Motor neuron (in vitro differentiated cells): ENCODE results near the gene GNG14. TPM values are rescaled to one million over a fixed set of nuclear protein-coding genes. Genes with fewer than 3 reads are reported as not detected.
"Not testable (repeated sequence)": the region's sequence is repeated elsewhere in the genome, so short reads cannot be mapped to it uniquely, and the experiment has no call there.

ENCODE experiments used
- ATAC-seq, 8 experiments: fragments of 200-7000 bp; cut with Tn5 transposase; replicated peaks in 6 of 8; 2 replicates each; pipeline ENCODE4 v1.8.0; 2021; ENCODE audit warnings: mild to moderate bottlenecking in 8 of 8, moderate library complexity in 8 of 8
- H3K27ac ChIP-seq, 2 donors: fragments of 250-450 bp; sonication (Bioruptor Pico); 2 replicates each; pipeline ENCODE4 v1.9.0; 2021; ENCODE audit warnings: antibody characterized with exemption in 2 of 2, mild to moderate bottlenecking in 2 of 2, moderate library complexity in 1 of 2
- H3K4me1 ChIP-seq, 2 donors: fragments of 250-450 bp; sonication (Bioruptor Pico); replicated peaks in 1 of 2; 2 replicates each; pipeline ENCODE4 v1.6.1; 2021; ENCODE audit warnings: antibody characterized with exemption in 2 of 2, mild to moderate bottlenecking in 2 of 2, moderate library complexity in 1 of 2
- H3K4me3 ChIP-seq, 5 donors: fragments of 250-450 bp; sonication (Bioruptor Pico); 2 replicates each; pipeline ENCODE4 v1.9.0; 2021; ENCODE audit warnings: antibody characterized with exemption in 5 of 5, mild to moderate bottlenecking in 5 of 5, moderate library complexity in 4 of 5
- WGBS, 10 experiments: fragments of 450-650 bp; shearing (Covaris generic); methylation state at CpG; one replicate each; pipeline ENCODE4 v1.0.0; 2022; 5-methylcytosine and 5-hydroxymethylcytosine counted together
- in situ Hi-C, 9 experiments: fragments of 400-800 bp; cut with MboI; loops; one replicate each; pipeline ENCODE4 v1.15.0; 2021; ENCODE audit warnings: low sequenced_read_pairs in 9 of 9, low pct_unique_long_range_greater_than_20kb in 2 of 9; ENCODE audit not compliant: unreplicated experiment in 9 of 9
- total RNA-seq, 8 experiments: library from RNA; unstranded; fragments of 300-600 nt; gene quantifications; 2 replicates each; pipeline versions ENCODE4 v1.2.3 to v1.2.4, GENCODE V29; 2022

The GNG14 gene
- total RNA-seq, 8 experiments from 2014 or later: 3.7 to 5.7 TPM; not detected in 6

GRCh38 chr19:12723381-12723640 lies 35.5 kb downstream of the GNG14 start:
- H3K4me1 ChIP-seq: peaks cover 8 to 16% of the 10 kb centered on the region in 2 donors
- peak in 3 of 8 experiments; percentile 6 to 8 (median 7) for ATAC-seq
- 0 to 7% (median 0%) methylated on average over 2 to 5 of the region's 7 CpGs; no CpG with 5 or more reads in 2 of the 10 experiments for WGBS, 10 experiments
- peak overlapping the region; percentile 74 to 94 (median 92) for H3K4me3 ChIP-seq
- in situ Hi-C loops: no loop called here
- peak overlapping the region in 1 of 2 donors; percentile 27 for H3K27ac ChIP-seq

GRCh38 chr19:12723641-12724426 lies 36.0 kb downstream of the GNG14 start, which contains the start of gene TNPO2:
TNPO2 (minus strand) TSS chr19:12723932; CDS start chr19:12720977, 2,955 bp downstream.
- peak within 1 kb of the TSS; percentile 27 to 49 for H3K27ac ChIP-seq
- 0 to 36% (median 8%) methylated on average over 2 to 22 of the region's 28 CpGs; no CpG with 5 or more reads in 1 of the 10 experiments for WGBS, 10 experiments
- H3K4me3 ChIP-seq: peak within 1 kb of the TSS; percentile 74 to 94 (median 92)
- in situ Hi-C loops: no loop called here
- peaks cover 8 to 16% of the 10 kb centered on the region in 2 donors for H3K4me1 ChIP-seq
- peak; percentile 12 to 57 (median 28) for ATAC-seq

GRCh38 chr19:12725612-12726011 lies 37.8 kb downstream of the GNG14 start:
- H3K4me3 ChIP-seq, ATAC-seq, H3K4me1 ChIP-seq, in situ Hi-C loops, H3K27ac ChIP-seq: not testable (repeated sequence)
- WGBS, 10 experiments: 85 to 100% (median 98%) methylated on average over 1 to 10 of the region's 10 CpGs; no CpG with 5 or more reads in 1 of the 10 experiments

- Histone ChIP-seq H3K27ac (no peak overlapping the region), H3K4me3 (no peak overlapping the region), H3K4me1 (peaks cover 0 to 5% of the 10 kb centered on the region in 2 donors)
- no peak for ATAC-seq
- 75 to 100% (median 100%) methylated on average over 1 to 2 of the region's 2 CpGs; no CpG with 5 or more reads in 4 of the 10 experiments for WGBS, 10 experiments
- in situ Hi-C loops: no loop called here
Observed at GRCh38 chr19:12726988-12727316, 39.2 kb downstream of the GNG14 start.

GRCh38 chr19:12727745-12728433 lies 40.1 kb downstream of the GNG14 start:
- in situ Hi-C loops: no loop called here
- ATAC-seq: no peak
- peaks cover 4 to 9% of the 10 kb centered on the region in 2 donors for H3K4me1 ChIP-seq
- 85 to 100% (median 100%) methylated on average over 1 to 4 of the region's 9 CpGs; no CpG with 5 or more reads in 4 of the 10 experiments for whole genome bisulfite sequencing, 10 experiments
- no peak overlapping the region for H3K27ac ChIP-seq
- no peak overlapping the region for H3K4me3 ChIP-seq

- ATAC-seq: no peak
- no peak overlapping the region for H3K4me3 ChIP-seq
- no peak overlapping the region for H3K27ac ChIP-seq
- peaks cover 10 to 12% of the 10 kb centered on the region in 2 donors for H3K4me1 ChIP-seq
- in situ Hi-C loops: no loop called here
- 72 to 100% (median 88%) methylated on average over 1 to 3 of the region's 3 CpGs; no CpG with 5 or more reads in 6 of the 10 experiments for WGBS, 10 experiments
Observed at GRCh38 chr19:12730064-12730463, 42.3 kb downstream of the GNG14 start.

GRCh38 chr19:12731337-12731736 lies 43.5 kb downstream of the GNG14 start:
- WGBS, 10 experiments: 94 to 100% (median 100%) methylated on average over 1 to 11 of the region's 24 CpGs; no CpG with 5 or more reads in 6 of the 10 experiments

GRCh38 chr19:12733369-12734214 lies 45.8 kb downstream of the GNG14 start:
- peak in 1 of 8 experiments; percentile 1 for ATAC-seq
- Histone ChIP-seq H3K4me1 (peaks cover 14 to 21% of the 10 kb centered on the region in 2 donors), H3K4me3 (peak overlapping the region; percentile 82 to 97 (median 88)), H3K27ac (peak overlapping the region; percentile 90 to 93)
- 0 to 20% (median 0%) methylated on average over 1 to 9 of the region's 15 CpGs; no CpG with 5 or more reads in 3 of the 10 experiments for WGBS, 10 experiments
- in situ Hi-C loops: no loop called here

More at GRCh38 chr19:12731337-12731736, 43.5 kb downstream of the GNG14 start:
- Histone ChIP-seq H3K4me3 (no peak overlapping the region), H3K4me1 (peaks cover 13 to 16% of the 10 kb centered on the region in 2 donors), H3K27ac (no peak overlapping the region)
- no peak for ATAC-seq
- in situ Hi-C loops: no loop called here

GRCh38 chr19:12736995-12737834 lies 49.4 kb downstream of the GNG14 start, which contains the start of gene GET3:
GET3 (plus strand) TSS chr19:12737497; CDS start chr19:12737506, 9 bp downstream.
- 0 to 2% (median 0%) methylated on average over 2 to 15 of the region's 29 CpGs; no CpG with 5 or more reads in 1 of the 10 experiments for WGBS, 10 experiments
- Histone ChIP-seq H3K27ac (peak within 1 kb of the TSS; percentile 99), H3K4me1 (peaks cover 14 to 21% of the 10 kb centered on the region in 2 donors), H3K4me3 (peak within 1 kb of the TSS; percentile 62 to 88 (median 83))
- in situ Hi-C loops: no loop called here
- peak; percentile 84 to 94 (median 92) for ATAC-seq

GRCh38 chr19:12737835-12738351 lies 50.1 kb downstream of the GNG14 start:
- in situ Hi-C loops: no loop called here
- H3K4me3 ChIP-seq: peak overlapping the region; percentile 62 to 88 (median 83)
- peak overlapping the region; percentile 99 for H3K27ac ChIP-seq
- peaks cover 10 to 17% of the 10 kb centered on the region in 2 donors for H3K4me1 ChIP-seq
- 0 to 80% (median 19%) methylated on average over 1 to 5 of the region's 13 CpGs; no CpG with 5 or more reads in 5 of the 10 experiments for WGBS, 10 experiments
- no peak for ATAC-seq
